ENCODE measurements around the gene CFAP77.

The CFAP77 gene

GRCh38 chr9:132472599-132472998 is 62.6 kb downstream of the CFAP77 start:
- CTCF ChIA-PET: no interaction called here
- POLR2A ChIA-PET: no interaction called here
- TF ChIP-seq BHLHE40 (IDR thresholded peaks at IDR 0.05; ENCODE audit: borderline replicate concordance) (no peak), ELF4 (IDR thresholded peaks at IDR 0.05) (no peak), ZNF384 (IDR thresholded peaks at IDR 0.05) (no peak), HDGF (IDR thresholded peaks at IDR 0.05; ENCODE audit: borderline replicate concordance) (no peak), SUZ12 (IDR thresholded peaks at IDR 0.05) (no peak), LEF1 (IDR thresholded peaks at IDR 0.05; ENCODE audit: borderline replicate concordance) (no peak), NFRKB (IDR thresholded peaks at IDR 0.05) (no peak), FOXM1 (IDR thresholded peaks at IDR 0.05; ENCODE audit: borderline replicate concordance) (no peak), ARNT (IDR thresholded peaks at IDR 0.05) (no peak), FOXK2 (IDR thresholded peaks at IDR 0.05) (no peak), FOXA1 (IDR thresholded peaks at IDR 0.05) (no peak), TARDBP (IDR thresholded peaks at IDR 0.05) (no peak)
- TF ChIP-seq, protein P1, sequence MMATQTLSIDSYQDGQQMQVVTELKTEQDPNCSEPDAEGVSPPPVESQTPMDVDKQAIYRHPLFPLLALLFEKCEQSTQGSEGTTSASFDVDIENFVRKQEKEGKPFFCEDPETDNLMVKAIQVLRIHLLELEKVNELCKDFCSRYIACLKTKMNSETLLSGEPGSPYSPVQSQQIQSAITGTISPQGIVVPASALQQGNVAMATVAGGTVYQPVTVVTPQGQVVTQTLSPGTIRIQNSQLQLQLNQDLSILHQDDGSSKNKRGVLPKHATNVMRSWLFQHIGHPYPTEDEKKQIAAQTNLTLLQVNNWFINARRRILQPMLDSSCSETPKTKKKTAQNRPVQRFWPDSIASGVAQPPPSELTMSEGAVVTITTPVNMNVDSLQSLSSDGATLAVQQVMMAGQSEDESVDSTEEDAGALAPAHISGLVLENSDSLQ (IDR thresholded peaks at IDR 0.05): no peak
- no peak for DNase-seq (ENCODE audit: extremely low spot score)

DNA sequence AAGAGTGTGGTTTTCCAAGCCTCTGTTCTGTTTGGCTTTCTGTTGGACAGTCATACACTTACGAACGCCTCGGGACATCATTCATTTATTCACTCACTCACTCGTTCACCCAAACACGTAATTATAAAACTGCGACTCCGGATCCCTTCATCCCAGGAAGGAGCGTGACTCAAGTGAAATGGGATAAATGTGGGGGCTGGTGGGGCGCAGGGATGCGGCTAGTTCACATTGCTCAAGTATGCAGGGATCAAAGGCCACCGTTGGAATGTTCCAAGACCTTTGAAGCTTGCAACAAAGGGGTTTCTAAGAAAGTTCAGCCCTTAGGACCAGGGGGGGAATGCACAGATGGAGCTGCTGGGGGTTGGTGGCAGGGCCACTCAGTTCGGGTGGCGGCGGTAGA is 64.2 kb downstream of the CFAP77 start:
- POLR2A ChIA-PET: interaction anchor here (1.3 kb wide), 1 partner anchor 119 kb away, joined by 4 read pairs; the partner anchor contains the start of gene SETX
- TF ChIP-seq FOXK2 (IDR thresholded peaks at IDR 0.05): no peak
- no peak for TF ChIP-seq FOXM1 (IDR thresholded peaks at IDR 0.05; ENCODE audit: borderline replicate concordance)
- CTCF ChIA-PET: no interaction called here
- no peak for DNase-seq (ENCODE audit: extremely low spot score)

DNA sequence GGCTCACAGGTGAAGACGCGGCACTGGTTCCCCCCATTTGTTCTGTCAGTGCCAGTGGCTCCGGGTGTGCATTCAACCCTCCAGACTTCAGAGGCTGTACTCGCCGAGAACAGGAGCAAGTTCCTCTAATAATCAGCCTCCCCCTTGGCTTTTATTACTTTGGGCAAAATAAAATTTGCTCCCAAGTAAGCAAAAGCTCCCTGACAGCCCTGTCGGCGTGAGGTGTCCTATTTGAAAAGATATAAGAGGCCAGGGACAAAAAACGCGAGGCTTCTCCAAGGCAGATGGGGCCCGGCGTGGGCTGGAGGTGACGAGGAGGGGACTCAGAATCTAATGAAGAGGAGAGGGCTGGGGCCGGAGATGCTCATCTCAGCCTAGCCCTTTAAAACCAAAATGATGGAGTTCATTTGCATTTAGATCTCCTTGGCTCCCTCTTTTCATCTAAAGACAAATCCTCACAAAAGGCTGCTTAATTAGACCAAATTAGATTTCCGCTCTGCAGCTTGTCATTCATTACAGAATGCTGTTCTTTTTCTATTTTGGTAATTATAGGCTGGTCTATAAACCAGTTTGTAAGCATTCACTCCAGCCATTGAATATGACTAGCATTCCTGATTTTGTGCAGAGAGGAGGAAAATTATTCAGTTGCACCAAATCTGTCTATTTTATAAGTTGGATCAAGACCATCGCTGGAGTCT is 68.5 kb downstream of the CFAP77 start:
- no peak for DNase-seq (ENCODE audit: extremely low spot score)
- ChIA-PET CTCF (no interaction called here), POLR2A (no interaction called here)
- no peak for TF ChIP-seq TARDBP (IDR thresholded peaks at IDR 0.05)
- no peak for TF ChIP-seq BHLHE40 (IDR thresholded peaks at IDR 0.05; ENCODE audit: borderline replicate concordance)
- no peak for TF ChIP-seq NFRKB (IDR thresholded peaks at IDR 0.05)
- no peak for TF ChIP-seq ELF4 (IDR thresholded peaks at IDR 0.05)
- TF ChIP-seq CTBP1 (IDR thresholded peaks at IDR 0.05; ENCODE audit: borderline replicate concordance): no peak
- no peak for TF ChIP-seq SUZ12 (IDR thresholded peaks at IDR 0.05)
- TF ChIP-seq LEF1 (IDR thresholded peaks at IDR 0.05; ENCODE audit: borderline replicate concordance): no peak
- TF ChIP-seq HDGF (IDR thresholded peaks at IDR 0.05; ENCODE audit: borderline replicate concordance): no peak
- TF ChIP-seq FOXM1 (IDR thresholded peaks at IDR 0.05; ENCODE audit: borderline replicate concordance): no peak
- TF ChIP-seq, protein P1 (IDR thresholded peaks at IDR 0.05): no peak
- no peak for TF ChIP-seq SP1 (IDR thresholded peaks at IDR 0.05)
- no peak for TF ChIP-seq L3MBTL2 (conservative IDR thresholded peaks at IDR 0.05)
- TF ChIP-seq ARNT (IDR thresholded peaks at IDR 0.05): no peak
- no peak for TF ChIP-seq FOXK2 (IDR thresholded peaks at IDR 0.05)
- no peak for TF ChIP-seq FOXA1 (IDR thresholded peaks at IDR 0.05)
- no peak for TF ChIP-seq ZNF384 (IDR thresholded peaks at IDR 0.05)

DNA sequence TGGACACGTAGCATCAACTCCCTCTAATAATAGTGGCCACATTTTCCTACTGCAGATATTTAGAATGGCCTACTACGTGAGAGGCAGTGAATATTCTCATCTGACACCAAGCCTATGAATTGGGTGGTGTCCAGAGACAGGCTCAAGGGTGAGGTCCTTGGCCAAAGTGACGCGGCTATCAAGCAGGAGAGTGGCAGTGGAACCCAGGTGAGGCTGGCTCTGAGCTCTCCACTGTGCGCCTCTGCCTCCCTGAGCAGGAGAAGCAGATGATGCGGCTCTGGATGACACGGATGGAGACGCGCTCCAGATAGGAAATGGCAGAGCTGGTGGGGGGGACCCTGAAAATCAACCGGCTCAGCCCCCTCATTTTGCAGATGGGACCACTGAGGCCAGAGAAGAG is 69.7 kb downstream of the CFAP77 start:
- CTCF ChIA-PET: no interaction called here
- no peak for DNase-seq (ENCODE audit: extremely low spot score)
- POLR2A ChIA-PET: no interaction called here
- TF ChIP-seq CTBP1 (IDR thresholded peaks at IDR 0.05; ENCODE audit: borderline replicate concordance) (no peak), FOXK2 (IDR thresholded peaks at IDR 0.05) (no peak), BHLHE40 (IDR thresholded peaks at IDR 0.05; ENCODE audit: borderline replicate concordance) (no peak), SUZ12 (IDR thresholded peaks at IDR 0.05) (no peak), ARNT (IDR thresholded peaks at IDR 0.05) (no peak), TARDBP (IDR thresholded peaks at IDR 0.05) (no peak), L3MBTL2 (conservative IDR thresholded peaks at IDR 0.05) (no peak), ZNF384 (IDR thresholded peaks at IDR 0.05) (no peak), ELF4 (IDR thresholded peaks at IDR 0.05) (no peak)
- TF ChIP-seq, protein P1 (IDR thresholded peaks at IDR 0.05): no peak

DNA sequence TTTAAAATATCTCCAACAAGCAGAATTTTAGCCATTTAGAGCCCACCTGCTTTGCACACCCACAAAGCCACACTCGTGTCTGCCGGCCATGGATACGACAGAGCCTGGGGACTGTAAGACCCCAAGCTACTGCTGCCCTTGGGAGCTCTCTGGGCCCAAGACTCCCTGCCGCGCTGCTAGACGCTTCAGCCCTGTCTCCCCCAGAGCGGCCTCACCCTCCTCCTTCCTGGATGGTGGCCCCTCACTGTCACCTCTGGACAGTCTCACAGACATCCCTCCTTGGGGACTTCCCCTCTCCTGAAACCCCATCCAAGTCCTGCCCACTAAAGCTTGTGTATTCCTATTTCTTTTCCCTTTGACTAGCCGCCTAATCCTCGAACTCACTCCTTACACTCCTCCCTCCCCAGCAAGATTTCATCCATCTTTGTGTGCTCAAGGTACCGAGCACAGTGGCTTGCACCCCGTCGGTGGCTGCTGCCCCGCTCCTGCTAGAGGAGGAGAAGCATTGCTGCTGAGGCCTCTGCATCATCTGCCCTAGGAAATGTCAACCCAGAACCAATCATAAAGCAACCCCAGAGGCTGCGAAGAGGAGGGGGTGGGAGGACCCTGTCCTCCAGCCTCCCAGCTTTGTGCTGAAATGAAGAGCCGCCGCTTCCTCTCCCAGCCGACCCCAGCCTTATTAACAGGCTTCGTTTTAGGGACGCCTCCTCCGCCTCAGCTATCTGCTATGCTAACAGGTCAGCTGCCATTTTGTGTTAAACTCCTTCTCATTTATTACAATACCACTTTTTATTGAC is 71.2 kb downstream of the CFAP77 start:
- no peak for DNase-seq (ENCODE audit: extremely low spot score)
- CTCF ChIA-PET: interaction anchor here (0.7 kb wide), 1 partner anchor 421 kb away, joined by 5 read pairs; no protein-coding TSS in a partner anchor
- TF ChIP-seq TARDBP (IDR thresholded peaks at IDR 0.05) (no peak), FOXA1 (IDR thresholded peaks at IDR 0.05) (no peak), ARNT (IDR thresholded peaks at IDR 0.05) (no peak), SP1 (IDR thresholded peaks at IDR 0.05) (no peak), HDGF (IDR thresholded peaks at IDR 0.05; ENCODE audit: borderline replicate concordance) (no peak), NFRKB (IDR thresholded peaks at IDR 0.05) (no peak), LEF1 (IDR thresholded peaks at IDR 0.05; ENCODE audit: borderline replicate concordance) (no peak), FOXM1 (IDR thresholded peaks at IDR 0.05; ENCODE audit: borderline replicate concordance) (no peak), FOXK2 (IDR thresholded peaks at IDR 0.05) (no peak), SUZ12 (IDR thresholded peaks at IDR 0.05) (no peak), ELF4 (IDR thresholded peaks at IDR 0.05) (no peak), L3MBTL2 (conservative IDR thresholded peaks at IDR 0.05) (no peak), CTBP1 (IDR thresholded peaks at IDR 0.05; ENCODE audit: borderline replicate concordance) (no peak), ZNF384 (IDR thresholded peaks at IDR 0.05) (no peak), BHLHE40 (IDR thresholded peaks at IDR 0.05; ENCODE audit: borderline replicate concordance) (no peak)
- TF ChIP-seq, protein P1 (IDR thresholded peaks at IDR 0.05): no peak
- POLR2A ChIA-PET: no interaction called here

Data from HEK293T (cell line).